Measurements from ENCODE around the gene CNOT6L. TPM values are rescaled to one million over a fixed set of nuclear protein-coding genes. Genes with fewer than 3 reads are reported as not detected.

The CNOT6L gene
- polyA plus RNA-seq (2011; rRNA removed) (8.7 and 11.9 TPM in 2 replicates), polyA plus RNA-seq (2017; fragmentation: RNase III; extraction: RNeasy Plus Mini Kit Qiagen cat#74134 plus additional on column Dnase treatment) (5.3 to 6.7 TPM (median 5.8 TPM) in 3 replicates), polyA minus RNA-seq (2011; rRNA and poly(A)+ RNA removed) (24.7 and 24.8 TPM in 2 replicates)
- polyA plus RNA-seq (2012; cell fraction: cytosol; rRNA removed): 1.9 and 2.1 TPM in 2 replicates
- polyA plus RNA-seq (2012; cell fraction: nucleus; rRNA removed): 1.2 and 1.6 TPM in 2 replicates

DNA sequence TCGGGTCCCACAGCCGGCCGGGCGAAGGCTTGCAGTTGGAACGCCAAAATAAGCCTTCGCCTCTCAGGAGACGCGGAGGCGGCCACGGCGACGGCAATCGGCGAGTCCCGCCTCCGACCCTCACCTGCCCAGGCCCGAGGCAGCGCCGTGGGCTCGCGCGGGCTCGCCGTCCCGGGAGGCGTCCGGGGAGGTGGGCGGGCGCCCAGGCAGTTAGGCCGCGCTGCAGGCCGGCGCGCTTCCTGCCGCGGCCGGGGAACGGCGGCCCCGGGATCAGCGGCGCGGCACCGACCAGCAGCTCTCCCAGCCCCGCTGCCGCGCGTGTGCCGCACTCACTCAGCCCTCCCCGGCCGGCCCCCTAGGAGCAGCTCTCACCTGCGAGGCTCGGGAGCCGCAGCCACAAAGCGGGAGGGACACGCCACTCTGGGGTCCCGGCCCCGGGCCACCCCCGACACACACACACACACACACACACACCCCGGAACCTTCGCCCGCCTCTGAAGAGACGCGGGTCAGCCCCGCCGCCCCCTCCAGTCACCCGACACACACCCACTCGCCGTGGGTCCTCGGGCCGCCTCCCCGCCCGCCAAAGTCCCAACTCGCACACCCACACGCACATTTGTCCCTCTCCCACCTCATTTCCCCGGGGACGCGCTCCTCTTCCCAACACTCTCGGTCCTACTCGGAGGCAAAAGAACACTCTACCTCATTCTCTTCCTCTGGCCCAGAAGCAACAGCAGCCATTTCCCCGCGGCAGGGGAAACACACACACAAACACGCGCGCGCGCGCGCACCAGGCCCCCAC is at the start of gene CNOT6L:
Gene CNOT6L (minus strand): TSS at position 767 of the 802 bp plus-strand sequence. CDS start 60 bp downstream, at position 707.
- peaks cover 16% of the 10 kb centered on the region; the same call in 2 of the 3 replicates for H3K4me1 ChIP-seq
- TF ChIP-seq PHF8 (IDR thresholded peaks at IDR 0.05; ENCODE audit: borderline replicate concordance, low read depth): peak; percentile 36; the same call in 1 of the 2 replicates
- TF ChIP-seq HEYL (CRISPR knock-in tag; IDR thresholded peaks at IDR 0.05): no peak
- FAIRE-seq: no peak
- ChIA-PET POLR2A (interaction anchor here (1.0 to 1.2 kb wide), 2 partner anchors 44 to 45 kb away, joined by 8 read pairs; partner anchors contain the start of gene MRPL1), CTCF (interaction anchor here (1.4 to 1.7 kb wide), 2 partner anchors 43 to 58 kb away, joined by 3 to 6 read pairs; partner anchors contain the start of gene MRPL1)
- under 1% methylated on average over 21 of the region's 89 CpGs for WGBS (ENCODE audit: missing lambda C conversion rate)
- H3K9me3 ChIP-seq: no peaks in the 10 kb centered on the region
- H3K27ac ChIP-seq: peak within 1 kb of the TSS; percentile 95 to 96
- DNase-seq (ENCODE audit: low read depth in 1 of 2, low spot score in 1 of 2): peak; percentile 5 to 66
- H3K4me2 ChIP-seq: peak within 1 kb of the TSS; percentile 81
- peak; percentile 55 to 74 for ATAC-seq
- H3K4me3 ChIP-seq: peak within 1 kb of the TSS; percentile 81

GRCh38 chr4:77865259-77865658 is 46.1 kb upstream of the CNOT6L start:
- peaks cover 4% of the 10 kb centered on the region; the same call in 1 of the 3 replicates for H3K4me1 ChIP-seq
- TF ChIP-seq JUNB (IDR thresholded peaks at IDR 0.05) (no peak), CHD4 (IDR thresholded peaks at IDR 0.05; ENCODE audit: borderline replicate concordance) (no peak), MYC (IDR thresholded peaks at IDR 0.05; ENCODE audit: borderline replicate concordance, low read length) (no peak), TP53 (CRISPR knock-in tag; IDR thresholded peaks at IDR 0.05) (no peak), POLR2A (IDR thresholded peaks at IDR 0.05; ENCODE audit: low read length) (no peak), CBX2 (IDR thresholded peaks at IDR 0.05; ENCODE audit: borderline replicate concordance, low read depth) (no peak), KDM1A (IDR thresholded peaks at IDR 0.05; ENCODE audit: low read depth) (no peak), RAD21 (conservative IDR thresholded peaks at IDR 0.05 in 1 of 2, IDR thresholded peaks at IDR 0.05 in 1 of 2) (no peak)
- TF ChIP-seq, protein P1, sequence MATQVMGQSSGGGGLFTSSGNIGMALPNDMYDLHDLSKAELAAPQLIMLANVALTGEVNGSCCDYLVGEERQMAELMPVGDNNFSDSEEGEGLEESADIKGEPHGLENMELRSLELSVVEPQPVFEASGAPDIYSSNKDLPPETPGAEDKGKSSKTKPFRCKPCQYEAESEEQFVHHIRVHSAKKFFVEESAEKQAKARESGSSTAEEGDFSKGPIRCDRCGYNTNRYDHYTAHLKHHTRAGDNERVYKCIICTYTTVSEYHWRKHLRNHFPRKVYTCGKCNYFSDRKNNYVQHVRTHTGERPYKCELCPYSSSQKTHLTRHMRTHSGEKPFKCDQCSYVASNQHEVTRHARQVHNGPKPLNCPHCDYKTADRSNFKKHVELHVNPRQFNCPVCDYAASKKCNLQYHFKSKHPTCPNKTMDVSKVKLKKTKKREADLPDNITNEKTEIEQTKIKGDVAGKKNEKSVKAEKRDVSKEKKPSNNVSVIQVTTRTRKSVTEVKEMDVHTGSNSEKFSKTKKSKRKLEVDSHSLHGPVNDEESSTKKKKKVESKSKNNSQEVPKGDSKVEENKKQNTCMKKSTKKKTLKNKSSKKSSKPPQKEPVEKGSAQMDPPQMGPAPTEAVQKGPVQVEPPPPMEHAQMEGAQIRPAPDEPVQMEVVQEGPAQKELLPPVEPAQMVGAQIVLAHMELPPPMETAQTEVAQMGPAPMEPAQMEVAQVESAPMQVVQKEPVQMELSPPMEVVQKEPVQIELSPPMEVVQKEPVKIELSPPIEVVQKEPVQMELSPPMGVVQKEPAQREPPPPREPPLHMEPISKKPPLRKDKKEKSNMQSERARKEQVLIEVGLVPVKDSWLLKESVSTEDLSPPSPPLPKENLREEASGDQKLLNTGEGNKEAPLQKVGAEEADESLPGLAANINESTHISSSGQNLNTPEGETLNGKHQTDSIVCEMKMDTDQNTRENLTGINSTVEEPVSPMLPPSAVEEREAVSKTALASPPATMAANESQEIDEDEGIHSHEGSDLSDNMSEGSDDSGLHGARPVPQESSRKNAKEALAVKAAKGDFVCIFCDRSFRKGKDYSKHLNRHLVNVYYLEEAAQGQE (IDR thresholded peaks at IDR 0.05): no peak
- TF ChIP-seq, protein P2, sequence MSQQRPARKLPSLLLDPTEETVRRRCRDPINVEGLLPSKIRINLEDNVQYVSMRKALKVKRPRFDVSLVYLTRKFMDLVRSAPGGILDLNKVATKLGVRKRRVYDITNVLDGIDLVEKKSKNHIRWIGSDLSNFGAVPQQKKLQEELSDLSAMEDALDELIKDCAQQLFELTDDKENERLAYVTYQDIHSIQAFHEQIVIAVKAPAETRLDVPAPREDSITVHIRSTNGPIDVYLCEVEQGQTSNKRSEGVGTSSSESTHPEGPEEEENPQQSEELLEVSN (IDR thresholded peaks at IDR 0.05; ENCODE audit: borderline replicate concordance, low read depth): no peak
- TF ChIP-seq, protein P3, sequence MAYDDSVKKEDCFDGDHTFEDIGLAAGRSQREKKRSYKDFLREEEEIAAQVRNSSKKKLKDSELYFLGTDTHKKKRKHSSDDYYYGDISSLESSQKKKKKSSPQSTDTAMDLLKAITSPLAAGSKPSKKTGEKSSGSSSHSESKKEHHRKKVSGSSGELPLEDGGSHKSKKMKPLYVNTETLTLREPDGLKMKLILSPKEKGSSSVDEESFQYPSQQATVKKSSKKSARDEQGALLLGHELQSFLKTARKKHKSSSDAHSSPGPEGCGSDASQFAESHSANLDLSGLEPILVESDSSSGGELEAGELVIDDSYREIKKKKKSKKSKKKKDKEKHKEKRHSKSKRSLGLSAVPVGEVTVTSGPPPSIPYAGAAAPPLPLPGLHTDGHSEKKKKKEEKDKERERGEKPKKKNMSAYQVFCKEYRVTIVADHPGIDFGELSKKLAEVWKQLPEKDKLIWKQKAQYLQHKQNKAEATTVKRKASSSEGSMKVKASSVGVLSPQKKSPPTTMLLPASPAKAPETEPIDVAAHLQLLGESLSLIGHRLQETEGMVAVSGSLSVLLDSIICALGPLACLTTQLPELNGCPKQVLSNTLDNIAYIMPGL (CRISPR knock-in tag; IDR thresholded peaks at IDR 0.05; ENCODE audit: borderline replicate concordance): no peak
- CTCF ChIA-PET: interaction anchor here (0.6 kb wide), 1 partner anchor 14 kb away, joined by 3 read pairs; no protein-coding TSS in a partner anchor
- no peak overlapping the region for H3K27ac ChIP-seq
- H3K9me3 ChIP-seq: no peaks in the 10 kb centered on the region
- no peak for DNase-seq (ENCODE audit: low read depth in 1 of 2, low spot score in 1 of 2)
- 90% methylated on average over 2 of the region's 3 CpGs for WGBS (ENCODE audit: missing lambda C conversion rate)
- ATAC-seq: no peak
- no peak overlapping the region for H3K4me3 ChIP-seq
- no peak overlapping the region for H3K4me2 ChIP-seq
- FAIRE-seq: no peak
- POLR2A ChIA-PET: no interaction called here
